Peyer's patch (tissue), 4 donors: ENCODE data around the gene KDM6A.

Source experiments
- POLR2A ChIP-seq, 2 donors: fragments of 450-650 bp; IDR thresholded peaks; one replicate each; pipeline ENCODE4 v1.5.1; 2017; ENCODE audit warnings: antibody characterized with exemption in 2 of 2, mild to moderate bottlenecking in 2 of 2, moderate library complexity in 2 of 2
- TF ChIP-seq, protein P1 (sequence below), 6 experiments: fragments of 450-650 bp in 4 of 6; fragments of 200-600 bp in 2 of 6; sonication (generic) in 1 of 6; IDR thresholded peaks; one replicate each; pipeline ENCODE4 v1.5.1; 2017 to 2019; ENCODE audit warnings: antibody characterized with exemption in 6 of 6, mild to moderate bottlenecking in 3 of 6, moderate library complexity in 1 of 6

DNA sequence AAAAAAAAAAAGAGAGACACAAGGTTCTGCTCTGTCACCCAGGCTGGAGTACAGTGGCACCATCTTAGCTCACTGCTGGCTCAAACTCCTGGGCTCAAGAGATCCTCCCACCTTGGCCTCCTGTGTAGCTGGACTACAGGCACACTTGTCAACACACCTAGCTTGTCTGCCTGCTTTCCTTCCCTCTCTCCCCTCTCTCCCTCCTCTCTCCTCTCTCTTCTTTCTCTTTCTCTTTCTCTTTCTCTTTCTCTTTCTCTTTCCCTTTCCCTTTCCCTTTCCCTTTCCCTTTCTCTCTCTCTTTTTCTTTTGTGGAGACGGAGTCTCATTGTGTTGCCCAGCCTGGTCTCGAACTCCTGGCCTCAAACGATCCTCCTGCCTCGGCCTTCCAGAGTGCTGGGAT lies 195.6 kb downstream of the KDM6A start:
- TF ChIP-seq, protein P1, sequence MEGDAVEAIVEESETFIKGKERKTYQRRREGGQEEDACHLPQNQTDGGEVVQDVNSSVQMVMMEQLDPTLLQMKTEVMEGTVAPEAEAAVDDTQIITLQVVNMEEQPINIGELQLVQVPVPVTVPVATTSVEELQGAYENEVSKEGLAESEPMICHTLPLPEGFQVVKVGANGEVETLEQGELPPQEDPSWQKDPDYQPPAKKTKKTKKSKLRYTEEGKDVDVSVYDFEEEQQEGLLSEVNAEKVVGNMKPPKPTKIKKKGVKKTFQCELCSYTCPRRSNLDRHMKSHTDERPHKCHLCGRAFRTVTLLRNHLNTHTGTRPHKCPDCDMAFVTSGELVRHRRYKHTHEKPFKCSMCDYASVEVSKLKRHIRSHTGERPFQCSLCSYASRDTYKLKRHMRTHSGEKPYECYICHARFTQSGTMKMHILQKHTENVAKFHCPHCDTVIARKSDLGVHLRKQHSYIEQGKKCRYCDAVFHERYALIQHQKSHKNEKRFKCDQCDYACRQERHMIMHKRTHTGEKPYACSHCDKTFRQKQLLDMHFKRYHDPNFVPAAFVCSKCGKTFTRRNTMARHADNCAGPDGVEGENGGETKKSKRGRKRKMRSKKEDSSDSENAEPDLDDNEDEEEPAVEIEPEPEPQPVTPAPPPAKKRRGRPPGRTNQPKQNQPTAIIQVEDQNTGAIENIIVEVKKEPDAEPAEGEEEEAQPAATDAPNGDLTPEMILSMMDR (IDR thresholded peaks at IDR 0.05), result no peak
- no peak for TF ChIP-seq POLR2A (IDR thresholded peaks at IDR 0.05)
